Measurements from ENCODE around the gene CEP85L.

DNA sequence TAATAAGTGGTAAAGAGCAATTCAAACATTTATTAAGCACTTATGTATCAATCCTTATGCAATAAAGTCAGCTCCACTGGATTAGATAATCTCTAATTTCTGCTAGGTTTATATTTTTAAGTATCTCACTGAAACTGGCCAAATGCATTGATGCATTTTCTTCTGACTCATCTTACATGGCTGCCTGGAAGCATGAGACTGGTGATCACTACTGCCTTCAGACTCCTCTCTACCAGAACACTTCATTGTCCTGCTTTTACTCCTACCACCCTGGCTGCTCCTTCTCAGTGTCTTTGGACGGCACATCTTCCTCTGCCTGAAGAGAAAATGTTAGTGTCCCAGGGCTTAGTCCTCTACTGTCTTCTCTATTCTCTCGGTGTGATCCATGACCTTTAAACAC, 7.4 kb downstream of the CEP85L start:
- TF ChIP-seq, protein P1, sequence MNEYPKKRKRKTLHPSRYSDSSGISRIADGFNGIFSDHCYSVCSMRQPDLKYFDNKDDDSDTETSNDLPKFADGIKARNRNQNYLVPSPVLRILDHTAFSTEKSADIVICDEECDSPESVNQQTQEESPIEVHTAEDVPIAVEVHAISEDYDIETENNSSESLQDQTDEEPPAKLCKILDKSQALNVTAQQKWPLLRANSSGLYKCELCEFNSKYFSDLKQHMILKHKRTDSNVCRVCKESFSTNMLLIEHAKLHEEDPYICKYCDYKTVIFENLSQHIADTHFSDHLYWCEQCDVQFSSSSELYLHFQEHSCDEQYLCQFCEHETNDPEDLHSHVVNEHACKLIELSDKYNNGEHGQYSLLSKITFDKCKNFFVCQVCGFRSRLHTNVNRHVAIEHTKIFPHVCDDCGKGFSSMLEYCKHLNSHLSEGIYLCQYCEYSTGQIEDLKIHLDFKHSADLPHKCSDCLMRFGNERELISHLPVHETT (CRISPR knock-in tag; conservative IDR thresholded peaks at IDR 0.05) = no peak
- TF ChIP-seq, protein P2, sequence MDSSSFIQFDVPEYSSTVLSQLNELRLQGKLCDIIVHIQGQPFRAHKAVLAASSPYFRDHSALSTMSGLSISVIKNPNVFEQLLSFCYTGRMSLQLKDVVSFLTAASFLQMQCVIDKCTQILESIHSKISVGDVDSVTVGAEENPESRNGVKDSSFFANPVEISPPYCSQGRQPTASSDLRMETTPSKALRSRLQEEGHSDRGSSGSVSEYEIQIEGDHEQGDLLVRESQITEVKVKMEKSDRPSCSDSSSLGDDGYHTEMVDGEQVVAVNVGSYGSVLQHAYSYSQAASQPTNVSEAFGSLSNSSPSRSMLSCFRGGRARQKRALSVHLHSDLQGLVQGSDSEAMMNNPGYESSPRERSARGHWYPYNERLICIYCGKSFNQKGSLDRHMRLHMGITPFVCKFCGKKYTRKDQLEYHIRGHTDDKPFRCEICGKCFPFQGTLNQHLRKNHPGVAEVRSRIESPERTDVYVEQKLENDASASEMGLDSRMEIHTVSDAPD (CRISPR knock-in tag; IDR thresholded peaks at IDR 0.05) = no peak
- no peak for TF ChIP-seq RXRA (CRISPR knock-in tag; IDR thresholded peaks at IDR 0.05)
- TF ChIP-seq, protein P3, sequence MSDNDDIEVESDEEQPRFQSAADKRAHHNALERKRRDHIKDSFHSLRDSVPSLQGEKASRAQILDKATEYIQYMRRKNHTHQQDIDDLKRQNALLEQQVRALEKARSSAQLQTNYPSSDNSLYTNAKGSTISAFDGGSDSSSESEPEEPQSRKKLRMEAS (IDR thresholded peaks at IDR 0.05) = no peak
- TF ChIP-seq, protein P4, sequence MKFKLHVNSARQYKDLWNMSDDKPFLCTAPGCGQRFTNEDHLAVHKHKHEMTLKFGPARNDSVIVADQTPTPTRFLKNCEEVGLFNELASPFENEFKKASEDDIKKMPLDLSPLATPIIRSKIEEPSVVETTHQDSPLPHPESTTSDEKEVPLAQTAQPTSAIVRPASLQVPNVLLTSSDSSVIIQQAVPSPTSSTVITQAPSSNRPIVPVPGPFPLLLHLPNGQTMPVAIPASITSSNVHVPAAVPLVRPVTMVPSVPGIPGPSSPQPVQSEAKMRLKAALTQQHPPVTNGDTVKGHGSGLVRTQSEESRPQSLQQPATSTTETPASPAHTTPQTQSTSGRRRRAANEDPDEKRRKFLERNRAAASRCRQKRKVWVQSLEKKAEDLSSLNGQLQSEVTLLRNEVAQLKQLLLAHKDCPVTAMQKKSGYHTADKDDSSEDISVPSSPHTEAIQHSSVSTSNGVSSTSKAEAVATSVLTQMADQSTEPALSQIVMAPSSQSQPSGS (CRISPR knock-in tag; IDR thresholded peaks at IDR 0.05) = no peak
- TF ChIP-seq TAF1 (CRISPR knock-in tag; IDR thresholded peaks at IDR 0.05) = no peak
- no peak for TF ChIP-seq ESRRA (CRISPR knock-in tag; IDR thresholded peaks at IDR 0.05; ENCODE audit: low read depth)
- TF ChIP-seq, protein P5, sequence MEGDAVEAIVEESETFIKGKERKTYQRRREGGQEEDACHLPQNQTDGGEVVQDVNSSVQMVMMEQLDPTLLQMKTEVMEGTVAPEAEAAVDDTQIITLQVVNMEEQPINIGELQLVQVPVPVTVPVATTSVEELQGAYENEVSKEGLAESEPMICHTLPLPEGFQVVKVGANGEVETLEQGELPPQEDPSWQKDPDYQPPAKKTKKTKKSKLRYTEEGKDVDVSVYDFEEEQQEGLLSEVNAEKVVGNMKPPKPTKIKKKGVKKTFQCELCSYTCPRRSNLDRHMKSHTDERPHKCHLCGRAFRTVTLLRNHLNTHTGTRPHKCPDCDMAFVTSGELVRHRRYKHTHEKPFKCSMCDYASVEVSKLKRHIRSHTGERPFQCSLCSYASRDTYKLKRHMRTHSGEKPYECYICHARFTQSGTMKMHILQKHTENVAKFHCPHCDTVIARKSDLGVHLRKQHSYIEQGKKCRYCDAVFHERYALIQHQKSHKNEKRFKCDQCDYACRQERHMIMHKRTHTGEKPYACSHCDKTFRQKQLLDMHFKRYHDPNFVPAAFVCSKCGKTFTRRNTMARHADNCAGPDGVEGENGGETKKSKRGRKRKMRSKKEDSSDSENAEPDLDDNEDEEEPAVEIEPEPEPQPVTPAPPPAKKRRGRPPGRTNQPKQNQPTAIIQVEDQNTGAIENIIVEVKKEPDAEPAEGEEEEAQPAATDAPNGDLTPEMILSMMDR (CRISPR knock-in tag; IDR thresholded peaks at IDR 0.05) = no peak
- no peak for TF ChIP-seq YY1 (IDR thresholded peaks at IDR 0.05; ENCODE audit: insufficient read depth, insufficient replicate concordance, low read depth, low read length)
- no peak for TF ChIP-seq POLR2A (IDR thresholded peaks at IDR 0.05; ENCODE audit: insufficient read depth in 1 of 2, low read depth in 2 of 2, low read length in 2 of 2)
- TF ChIP-seq ZNF350 (CRISPR knock-in tag; IDR thresholded peaks at IDR 0.05; ENCODE audit: borderline replicate concordance, low read depth) = no peak
- no peak for TF ChIP-seq ZFX (CRISPR knock-in tag; IDR thresholded peaks at IDR 0.05; ENCODE audit: low read depth)

All from HepG2 (cell line).